ENCODE measurements around the gene DCHS2.

The DCHS2 gene

GRCh38 chr4:154367659-154368058, 123.9 kb downstream of the DCHS2 start:
- no peak for DNase-seq

- no peak for DNase-seq
Observed at GRCh38 chr4:154366956-154367355, 124.6 kb downstream of the DCHS2 start.

GRCh38 chr4:154364066-154364845, 127.3 kb downstream of the DCHS2 start:
- no peak for DNase-seq

GRCh38 chr4:154361450-154361849, 130.1 kb downstream of the DCHS2 start:
- DNase-seq, result no peak

- no peak for DNase-seq
Observed at GRCh38 chr4:154360491-154360890, 131.1 kb downstream of the DCHS2 start.

- DNase-seq, result no peak
Observed at GRCh38 chr4:154354883-154355282, 136.7 kb downstream of the DCHS2 start.

GRCh38 chr4:154349829-154350228, 141.8 kb downstream of the DCHS2 start:
- DNase-seq, result no peak

- no peak for DNase-seq
Observed at GRCh38 chr4:154348657-154349056, 142.9 kb downstream of the DCHS2 start.

- DNase-seq, result no peak
Observed at GRCh38 chr4:154345359-154345758, 146.2 kb downstream of the DCHS2 start.

- no peak for DNase-seq
Observed at GRCh38 chr4:154344686-154345085, 146.9 kb downstream of the DCHS2 start.

- no peak for DNase-seq
Observed at GRCh38 chr4:154343651-154344050, 147.9 kb downstream of the DCHS2 start.

- DNase-seq, result no peak
Observed at GRCh38 chr4:154341448-154341847, 150.2 kb downstream of the DCHS2 start.

GRCh38 chr4:154335588-154335987, 156.0 kb downstream of the DCHS2 start:
- no peak for DNase-seq

- no peak for DNase-seq
Observed at GRCh38 chr4:154332681-154333421, 158.7 kb downstream of the DCHS2 start.

- DNase-seq, result no peak
Observed at GRCh38 chr4:154329939-154330338, 161.7 kb downstream of the DCHS2 start.

- DNase-seq, result no peak
Observed at GRCh38 chr4:154329268-154329868, 162.2 kb downstream of the DCHS2 start.

GRCh38 chr4:154328030-154328429, 163.6 kb downstream of the DCHS2 start:
- no peak for DNase-seq

- DNase-seq, result no peak
Observed at GRCh38 chr4:154320521-154320920, 171.1 kb downstream of the DCHS2 start.

- no peak for DNase-seq
Observed at GRCh38 chr4:154319736-154320135, 171.9 kb downstream of the DCHS2 start.

GRCh38 chr4:154317201-154317999, 174.2 kb downstream of the DCHS2 start:
- DNase-seq, result no peak

- DNase-seq, result no peak
Observed at GRCh38 chr4:154315741-154316140, 175.9 kb downstream of the DCHS2 start.

GRCh38 chr4:154314248-154314647, 177.4 kb downstream of the DCHS2 start:
- DNase-seq, result no peak

- DNase-seq, result no peak
Observed at GRCh38 chr4:154313004-154313585, 178.5 kb downstream of the DCHS2 start.

All from COR-L47 (cell line).